Measurements from ENCODE around the gene UCN2.

DNA sequence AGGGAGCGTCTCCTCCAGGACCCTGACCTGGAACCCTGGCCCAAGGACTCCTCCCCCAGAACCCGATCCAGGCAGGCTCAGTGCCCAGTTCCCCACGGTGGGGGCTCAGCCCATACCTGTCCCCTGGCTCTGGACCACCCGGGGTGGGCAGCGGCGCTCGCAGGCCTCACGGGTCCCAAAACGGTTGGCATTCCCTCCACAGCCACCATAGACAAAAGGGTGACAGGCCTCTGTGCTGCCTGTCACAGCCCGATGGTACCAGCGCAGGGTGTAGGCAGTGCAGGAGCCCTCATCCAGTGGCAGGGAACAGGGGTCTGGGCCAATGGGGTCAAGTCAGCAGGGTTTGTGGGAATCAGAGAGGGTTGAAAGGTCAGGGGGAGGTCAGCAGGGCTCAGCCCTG, 1.1 kb upstream of the UCN2 start:
- TF ChIP-seq POLR2A (IDR thresholded peaks at IDR 0.05) (no peak), EP300 (IDR thresholded peaks at IDR 0.05) (no peak)
- TF ChIP-seq, protein P1, sequence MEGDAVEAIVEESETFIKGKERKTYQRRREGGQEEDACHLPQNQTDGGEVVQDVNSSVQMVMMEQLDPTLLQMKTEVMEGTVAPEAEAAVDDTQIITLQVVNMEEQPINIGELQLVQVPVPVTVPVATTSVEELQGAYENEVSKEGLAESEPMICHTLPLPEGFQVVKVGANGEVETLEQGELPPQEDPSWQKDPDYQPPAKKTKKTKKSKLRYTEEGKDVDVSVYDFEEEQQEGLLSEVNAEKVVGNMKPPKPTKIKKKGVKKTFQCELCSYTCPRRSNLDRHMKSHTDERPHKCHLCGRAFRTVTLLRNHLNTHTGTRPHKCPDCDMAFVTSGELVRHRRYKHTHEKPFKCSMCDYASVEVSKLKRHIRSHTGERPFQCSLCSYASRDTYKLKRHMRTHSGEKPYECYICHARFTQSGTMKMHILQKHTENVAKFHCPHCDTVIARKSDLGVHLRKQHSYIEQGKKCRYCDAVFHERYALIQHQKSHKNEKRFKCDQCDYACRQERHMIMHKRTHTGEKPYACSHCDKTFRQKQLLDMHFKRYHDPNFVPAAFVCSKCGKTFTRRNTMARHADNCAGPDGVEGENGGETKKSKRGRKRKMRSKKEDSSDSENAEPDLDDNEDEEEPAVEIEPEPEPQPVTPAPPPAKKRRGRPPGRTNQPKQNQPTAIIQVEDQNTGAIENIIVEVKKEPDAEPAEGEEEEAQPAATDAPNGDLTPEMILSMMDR (IDR thresholded peaks at IDR 0.05): no peak
